NCI-H2227 treated with DMSO at 0.1 percent for 48 hours (cell line): Measurements from ENCODE around the gene SYNE3.

Source experiments
- DNase-seq: peaks from one replicate; lab custom pipeline; 2025; lab: John Stamatoyannopoulos, UW

The SYNE3 gene

DNA sequence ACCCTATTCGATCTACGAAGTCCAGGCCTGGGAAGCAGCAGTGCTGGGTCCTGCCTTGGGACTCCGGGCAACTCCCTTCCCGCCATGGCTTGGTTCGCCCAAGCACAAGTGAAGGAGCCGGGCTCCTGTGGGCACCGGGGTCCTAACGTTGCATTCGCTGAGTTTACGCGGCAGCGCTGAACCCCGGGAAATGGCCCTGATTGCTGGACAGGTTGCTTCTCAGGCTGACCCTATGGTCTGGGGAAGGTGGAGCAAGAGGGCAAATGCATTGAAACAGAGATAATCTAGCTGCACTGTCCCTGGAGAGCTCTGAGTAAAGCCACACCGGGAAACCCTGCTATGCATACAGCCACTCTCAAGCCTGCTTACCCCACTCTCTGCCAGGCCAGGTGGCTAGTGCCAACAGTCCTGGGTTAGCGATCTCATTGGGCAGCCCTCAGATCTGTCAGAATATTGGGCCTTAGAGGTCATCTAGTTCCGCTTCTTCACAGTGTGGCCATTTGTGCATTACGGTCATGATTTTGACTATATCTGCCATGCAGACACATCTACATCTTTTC, 11.3 kb downstream of the SYNE3 start:
- no peak for DNase-seq

DNA sequence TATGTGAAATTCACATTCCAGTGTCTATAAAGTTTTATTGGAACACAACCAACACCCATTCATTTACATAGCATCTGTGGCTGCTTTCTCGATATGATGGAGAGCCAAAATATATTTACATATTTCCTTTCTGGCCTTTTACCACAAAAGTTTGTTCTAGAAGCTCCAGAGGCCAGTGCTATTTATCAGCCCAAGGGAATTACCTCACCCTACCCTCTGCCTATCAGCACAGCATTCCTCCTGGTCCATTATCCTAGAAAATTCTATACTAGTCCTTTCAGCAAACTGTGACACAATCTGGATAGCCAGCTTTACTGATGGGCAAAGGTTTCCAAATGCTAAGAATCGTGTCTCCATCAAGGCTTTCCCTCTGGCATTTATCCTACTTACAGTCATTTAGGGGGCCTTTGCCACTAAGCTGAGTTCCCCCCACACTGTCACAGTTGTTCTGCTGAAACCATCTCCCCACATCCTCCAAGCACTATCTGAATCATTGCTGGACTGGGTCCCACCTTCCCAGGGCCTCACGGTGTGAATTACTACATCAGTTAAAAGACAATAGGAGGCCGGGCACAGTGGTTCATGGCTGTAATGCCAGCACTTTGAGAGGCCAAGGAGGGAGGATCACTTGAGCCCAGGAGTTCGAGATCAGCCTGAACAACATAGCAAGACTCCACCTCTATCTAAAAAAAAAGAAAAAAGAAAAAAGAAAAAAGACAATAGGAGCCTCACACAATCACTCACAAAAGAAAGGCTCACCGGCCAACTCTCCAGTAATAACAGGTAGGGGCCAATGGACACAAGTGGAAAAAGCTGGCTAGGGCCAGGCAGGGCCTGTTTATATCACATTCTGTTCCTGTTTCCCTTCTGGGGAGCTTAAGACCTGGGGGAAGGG, 12.1 kb downstream of the SYNE3 start:
- DNase-seq = no peak

DNA sequence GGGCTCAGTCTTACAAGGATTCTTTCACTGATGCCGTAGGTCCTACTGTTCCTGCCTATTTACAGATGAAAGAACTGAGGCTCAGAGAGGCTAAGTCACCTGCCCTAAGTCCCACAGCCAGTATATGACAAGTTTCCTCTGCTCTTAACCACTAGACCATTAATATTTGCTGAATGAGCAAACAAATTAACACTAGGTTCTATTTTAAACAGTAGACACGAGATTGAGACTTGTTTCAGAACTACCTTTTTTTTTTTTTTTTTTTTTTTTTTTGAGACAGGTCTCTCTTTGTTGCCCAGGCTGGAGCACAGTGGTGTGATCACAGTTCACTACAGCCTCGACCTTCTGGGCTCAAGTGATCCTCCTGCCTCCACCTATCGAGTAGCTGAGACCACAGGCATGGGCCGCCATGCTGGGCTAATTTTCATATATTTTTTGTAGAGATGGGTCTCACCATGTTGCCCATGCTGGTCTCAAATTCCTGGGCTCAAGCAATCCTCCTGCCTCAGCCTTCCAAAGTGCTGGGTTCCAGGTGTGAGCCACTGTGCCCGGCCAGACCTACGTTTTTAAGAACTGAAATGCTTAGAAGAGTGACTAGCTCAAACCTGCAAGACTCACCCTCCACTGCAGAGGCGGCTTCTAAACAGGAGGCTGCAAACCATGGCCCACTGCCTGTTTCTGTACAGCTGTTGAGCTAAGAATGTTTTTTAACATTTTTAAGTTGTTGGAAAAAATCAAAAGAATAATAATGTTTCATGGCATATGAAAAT, 12.9 kb downstream of the SYNE3 start:
- no peak for DNase-seq

DNA sequence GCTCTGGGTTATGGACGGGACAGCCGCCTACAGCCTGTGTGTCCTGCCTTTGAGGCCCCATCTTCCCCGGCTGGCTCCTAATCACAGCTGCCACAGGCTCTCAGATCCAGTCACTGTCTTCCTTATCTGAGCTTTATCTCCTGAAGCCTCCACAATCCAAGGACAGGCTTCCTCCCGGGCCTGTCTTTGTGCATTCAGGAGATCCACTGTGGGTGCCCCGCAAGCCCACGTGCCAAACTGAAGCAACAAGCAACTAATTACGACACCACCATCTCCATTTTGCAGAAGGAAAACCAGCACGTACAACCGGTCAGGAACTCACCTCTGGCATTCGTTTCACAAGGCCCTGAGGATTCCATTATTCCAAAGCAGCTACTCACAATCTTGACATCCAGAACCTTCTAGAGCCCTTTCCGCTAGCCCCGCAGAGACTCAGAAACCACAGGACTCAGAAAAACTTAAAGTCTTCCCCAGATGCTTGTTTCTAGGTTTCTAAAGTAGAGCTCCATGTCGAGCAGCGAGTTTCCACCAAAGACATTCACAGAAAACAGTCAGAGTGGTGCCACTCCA, 14.0 kb downstream of the SYNE3 start:
- DNase-seq = no peak

DNA sequence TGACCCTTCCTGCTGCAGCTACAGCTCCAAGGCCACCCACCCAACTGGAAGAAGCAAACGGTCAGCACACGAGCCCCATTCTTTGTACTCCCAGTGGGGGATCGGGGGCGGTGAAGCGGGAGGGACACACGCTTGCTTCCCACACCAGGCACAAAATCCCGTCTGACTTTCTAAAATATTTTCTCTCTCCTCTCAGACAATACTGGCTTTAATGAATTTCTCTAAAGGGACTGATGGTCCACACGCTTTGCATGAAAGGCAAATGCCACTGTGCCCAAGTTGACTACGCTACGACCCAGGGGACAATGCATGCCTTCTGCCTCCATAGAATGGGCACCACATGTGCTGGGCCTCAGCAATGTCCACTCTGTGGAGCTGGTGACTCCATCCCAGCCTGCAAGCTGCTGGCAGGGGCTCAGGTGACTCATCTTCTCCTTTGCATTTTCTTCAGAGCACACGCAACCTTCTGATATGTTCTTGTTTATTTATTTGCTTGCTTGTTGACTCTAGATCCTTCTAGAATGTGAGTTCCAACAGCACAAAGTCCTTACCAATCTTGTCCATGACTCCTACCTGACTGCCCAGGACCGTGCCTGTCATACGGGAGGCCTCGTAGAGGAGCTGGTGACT, 15.6 kb downstream of the SYNE3 start:
- no peak for DNase-seq

DNA sequence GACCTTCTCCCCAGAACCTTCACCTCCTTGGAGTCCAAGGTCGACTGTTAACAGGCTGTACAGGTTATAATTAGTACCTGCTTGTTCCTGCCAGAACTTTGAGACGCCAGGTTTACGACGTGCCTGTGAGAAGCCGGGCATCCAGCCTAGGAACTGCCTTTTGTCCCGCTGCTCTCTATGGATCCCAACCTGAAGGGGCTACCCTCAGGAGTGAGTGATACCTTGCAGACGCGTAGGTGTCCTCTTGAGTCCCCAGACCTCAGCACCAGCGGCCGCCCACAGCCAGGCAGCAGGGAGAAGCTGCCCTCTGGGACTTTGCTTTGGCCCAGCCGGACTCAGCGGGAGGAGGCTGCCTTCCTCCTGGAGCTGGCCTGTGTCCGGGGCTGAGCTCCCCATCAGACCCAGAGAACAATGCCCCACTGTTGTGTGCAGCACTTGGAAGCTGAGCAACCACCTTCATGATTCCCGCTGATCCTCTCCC, 16.2 kb downstream of the SYNE3 start:
- DNase-seq = no peak

DNA sequence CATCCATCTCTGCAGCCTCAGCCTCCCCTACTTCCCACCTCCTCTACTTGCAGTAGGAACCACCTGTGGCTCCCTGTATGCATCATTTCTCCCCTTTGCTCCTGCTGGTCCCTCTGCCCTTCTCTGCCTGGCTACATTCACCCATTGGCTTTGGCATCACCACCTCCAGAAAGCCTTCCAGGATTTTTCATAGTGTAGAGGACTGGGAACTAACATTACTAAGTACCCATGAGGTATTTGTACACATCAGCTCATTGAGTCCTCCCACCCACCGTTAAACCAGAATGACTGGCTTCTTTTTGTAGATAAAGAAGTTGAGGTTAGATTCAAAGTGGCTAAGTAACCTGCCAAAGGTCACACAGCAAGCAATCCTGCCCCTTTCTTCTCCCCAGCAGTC, 17.1 kb downstream of the SYNE3 start:
- DNase-seq = no peak

DNA sequence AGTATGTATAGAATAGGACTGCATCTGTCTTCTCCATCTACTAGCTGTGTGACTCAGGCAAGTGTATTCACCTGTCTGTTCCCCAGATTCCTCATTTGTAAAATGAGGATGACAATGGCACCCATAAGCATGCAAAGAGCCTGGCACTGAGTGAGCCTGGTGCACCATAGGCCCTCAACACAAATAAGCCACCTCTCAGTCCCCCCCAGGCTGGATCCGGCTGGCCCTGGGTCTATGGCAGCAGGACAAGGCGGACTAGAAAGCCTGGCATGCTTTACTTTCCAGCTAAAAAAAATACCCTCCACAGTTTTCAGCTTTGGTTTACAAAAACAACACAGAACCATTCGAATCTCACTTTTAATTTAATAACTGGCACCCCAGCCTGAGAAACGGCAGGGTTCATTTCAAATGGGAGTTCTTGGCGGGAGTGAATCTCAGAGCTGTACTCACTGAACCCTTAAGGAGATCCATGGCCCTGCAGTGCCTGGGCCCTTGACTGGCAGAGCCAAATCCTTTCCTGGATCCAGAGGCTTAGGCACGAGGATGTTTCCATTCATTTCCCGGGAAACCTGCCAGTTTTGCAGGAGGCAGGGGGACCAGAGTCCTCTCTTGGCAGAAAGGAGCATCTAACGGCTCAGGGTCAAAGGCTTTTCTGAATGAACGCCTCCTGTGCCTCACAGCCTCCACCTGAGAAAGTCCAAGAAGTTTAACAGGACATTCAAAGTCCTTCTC, 17.7 kb downstream of the SYNE3 start:
- no peak for DNase-seq

DNA sequence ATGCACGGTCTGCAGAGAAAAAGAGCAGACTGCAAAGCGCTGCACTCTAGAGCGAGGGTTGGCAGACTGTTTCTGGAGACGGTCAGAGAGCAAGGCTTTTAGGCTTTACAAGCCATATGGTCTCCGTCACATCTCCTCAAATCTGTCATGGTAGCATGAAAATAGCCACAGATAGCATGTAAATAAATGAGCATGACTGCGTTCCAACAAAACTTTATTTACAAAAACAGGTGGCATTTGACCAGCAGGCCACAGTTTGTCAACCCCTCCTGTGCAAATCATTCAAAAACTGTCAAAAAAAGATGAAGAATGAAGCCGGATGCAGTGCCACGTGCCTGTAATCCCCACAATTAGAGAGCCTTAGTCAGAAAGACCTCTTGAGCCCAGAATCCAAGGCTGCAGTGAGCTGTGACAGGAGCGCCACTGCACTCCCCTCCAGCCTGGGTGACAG, 18.9 kb downstream of the SYNE3 start:
- peak; percentile 16 for DNase-seq

DNA sequence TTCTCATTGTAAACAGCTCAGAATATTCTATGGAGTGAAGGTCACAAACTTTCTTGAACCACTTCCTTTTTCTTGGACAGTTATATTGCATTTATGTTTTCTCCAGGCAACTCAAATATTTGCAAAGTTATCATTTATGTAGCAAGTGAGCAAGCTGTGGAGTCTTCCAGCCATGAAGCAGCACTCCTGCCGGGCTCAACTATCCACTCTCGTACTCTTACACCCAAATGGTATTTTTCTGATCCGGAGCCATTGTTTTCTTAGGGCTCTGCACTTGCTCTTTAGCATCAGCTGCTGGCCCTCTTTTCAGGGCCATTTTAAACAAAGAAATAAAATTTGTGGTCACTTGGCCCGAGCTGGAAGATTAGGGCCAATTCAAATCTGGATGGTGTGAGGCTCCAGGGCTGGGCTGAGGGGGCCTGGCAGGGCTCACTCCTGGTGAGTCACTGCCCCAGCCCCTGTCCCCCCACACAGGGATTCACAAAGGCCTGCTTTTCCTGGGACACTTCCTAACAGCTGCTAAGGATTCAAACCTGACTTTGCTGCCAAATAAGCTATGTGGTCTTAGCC, 19.7 kb downstream of the SYNE3 start:
- DNase-seq = no peak

DNA sequence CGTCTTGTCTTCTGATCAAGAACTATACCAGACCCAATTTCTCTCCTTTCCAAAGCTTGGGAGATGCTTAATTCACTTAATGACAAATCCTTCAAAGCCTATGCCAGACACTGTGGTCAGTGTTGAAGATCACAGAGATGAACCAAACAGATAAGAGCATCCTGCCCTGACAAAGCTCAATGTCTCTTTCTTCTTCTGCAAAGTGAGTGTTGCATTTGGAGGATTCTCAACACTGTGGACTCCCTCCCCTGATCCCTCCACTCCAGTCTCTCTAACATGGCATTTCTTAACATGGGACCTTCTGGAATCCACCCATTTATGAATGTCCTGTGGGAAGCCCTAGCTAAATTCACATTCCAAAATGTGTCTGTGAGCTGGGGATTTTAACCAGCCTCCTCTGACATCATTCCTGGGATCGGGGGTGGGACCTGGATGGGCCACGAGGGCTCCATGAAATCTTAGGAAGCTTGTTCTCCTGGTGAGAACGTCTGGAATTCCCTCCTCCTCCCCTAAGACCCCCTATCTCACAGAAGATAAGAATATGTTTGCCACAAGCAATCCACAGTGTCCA, 20.3 kb downstream of the SYNE3 start:
- no peak for DNase-seq

DNA sequence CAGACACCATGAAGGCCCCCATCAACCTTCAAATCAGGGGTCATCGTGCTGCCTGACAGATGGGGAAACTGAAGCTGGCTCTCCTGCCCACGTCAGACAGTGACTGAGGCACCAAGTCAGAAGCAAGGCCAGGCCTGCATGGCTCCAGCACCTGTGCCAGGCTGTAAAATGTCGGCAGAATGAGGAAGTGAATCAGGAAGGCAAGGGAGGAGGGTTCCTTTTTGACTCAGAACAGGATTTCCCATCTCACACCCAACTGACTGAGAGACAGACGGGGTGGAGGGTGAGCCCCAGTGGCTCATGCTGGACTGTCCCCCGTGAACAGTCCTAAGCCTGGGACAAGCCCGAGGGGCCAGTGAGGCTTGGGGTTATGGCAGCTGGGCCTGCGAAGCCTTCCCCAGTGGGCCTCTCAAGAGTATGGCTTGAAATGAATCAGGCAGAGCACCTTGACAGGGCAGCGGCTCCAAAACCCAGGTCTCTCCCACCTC, 20.9 kb downstream of the SYNE3 start:
- no peak for DNase-seq

DNA sequence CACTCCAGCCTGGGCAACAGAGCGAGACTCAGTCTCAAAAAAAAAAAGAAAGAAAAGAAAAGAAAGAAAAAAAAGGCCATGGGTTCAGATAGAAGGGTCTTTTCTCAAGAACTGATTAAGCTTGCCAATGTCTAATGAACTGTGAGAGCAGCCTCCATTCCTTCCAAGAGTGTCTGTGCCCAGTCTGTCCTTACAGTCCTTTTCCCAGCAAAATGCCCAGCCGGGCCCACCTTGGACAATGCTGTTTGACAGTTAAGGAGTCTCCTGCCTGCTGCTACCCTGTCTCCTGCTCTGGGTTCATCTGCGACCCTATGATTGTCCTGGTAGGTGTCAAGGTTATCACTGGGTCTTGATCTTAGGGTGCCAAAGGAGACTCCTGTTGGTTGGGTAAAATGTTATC, 21.4 kb downstream of the SYNE3 start:
- no peak for DNase-seq

DNA sequence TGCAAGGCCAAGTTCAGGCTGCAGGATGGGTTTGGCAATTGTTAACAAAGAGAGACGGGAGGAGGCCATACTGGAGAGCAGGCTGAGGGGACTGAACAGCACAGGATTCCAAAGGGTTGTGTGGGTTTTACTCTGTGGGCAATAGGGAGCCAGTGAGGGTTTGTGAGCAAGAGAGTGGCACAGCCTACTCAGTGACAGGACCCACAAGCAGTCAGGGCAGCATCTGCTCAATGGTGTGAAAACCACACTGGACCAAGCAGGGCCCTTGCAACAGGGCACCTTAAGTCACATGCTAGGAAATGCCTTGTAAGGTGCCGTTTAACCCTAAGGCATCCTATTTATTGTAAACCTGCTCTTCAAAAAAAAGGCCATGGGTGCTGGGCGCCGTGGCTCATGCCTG, 22.0 kb downstream of the SYNE3 start:
- DNase-seq = no peak

DNA sequence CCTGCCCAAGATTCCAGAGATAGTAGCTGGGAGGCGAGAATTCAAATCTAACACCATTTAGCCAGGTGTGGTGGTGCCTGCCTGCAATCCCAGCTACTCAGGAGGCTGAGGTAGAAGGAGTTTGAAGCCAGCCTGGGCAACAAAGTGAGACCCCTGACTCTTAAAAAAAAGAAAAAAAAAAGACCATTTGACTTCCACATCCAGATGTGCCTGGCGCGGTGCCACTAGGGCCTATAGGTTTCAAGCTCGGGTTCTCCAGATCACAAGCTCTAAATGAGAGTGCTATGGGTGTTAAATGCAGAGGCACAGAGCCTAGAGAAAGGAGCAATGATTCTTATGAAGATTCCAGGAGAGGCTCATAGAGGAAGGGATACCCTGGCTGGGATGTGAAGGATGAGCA, 22.5 kb downstream of the SYNE3 start:
- no peak for DNase-seq

DNA sequence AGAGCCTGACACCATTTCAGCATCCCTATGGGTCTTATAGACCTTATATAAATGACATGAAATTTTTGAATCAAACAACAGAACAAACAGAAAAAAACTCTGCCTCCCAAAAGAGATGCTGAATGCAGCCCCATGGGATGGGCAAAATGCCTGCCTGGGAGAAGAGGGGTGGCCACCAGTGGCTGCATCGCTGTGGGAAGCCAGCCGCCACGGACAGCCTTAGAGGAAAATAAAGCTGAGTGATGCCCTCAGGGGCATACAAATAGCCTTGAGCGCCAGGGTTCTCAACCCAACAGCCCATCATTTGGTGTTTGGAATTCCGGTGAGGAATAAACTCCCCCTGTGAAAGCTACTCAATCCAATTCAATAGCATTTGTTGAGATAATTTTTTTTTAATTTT, 22.9 kb downstream of the SYNE3 start:
- no peak for DNase-seq

DNA sequence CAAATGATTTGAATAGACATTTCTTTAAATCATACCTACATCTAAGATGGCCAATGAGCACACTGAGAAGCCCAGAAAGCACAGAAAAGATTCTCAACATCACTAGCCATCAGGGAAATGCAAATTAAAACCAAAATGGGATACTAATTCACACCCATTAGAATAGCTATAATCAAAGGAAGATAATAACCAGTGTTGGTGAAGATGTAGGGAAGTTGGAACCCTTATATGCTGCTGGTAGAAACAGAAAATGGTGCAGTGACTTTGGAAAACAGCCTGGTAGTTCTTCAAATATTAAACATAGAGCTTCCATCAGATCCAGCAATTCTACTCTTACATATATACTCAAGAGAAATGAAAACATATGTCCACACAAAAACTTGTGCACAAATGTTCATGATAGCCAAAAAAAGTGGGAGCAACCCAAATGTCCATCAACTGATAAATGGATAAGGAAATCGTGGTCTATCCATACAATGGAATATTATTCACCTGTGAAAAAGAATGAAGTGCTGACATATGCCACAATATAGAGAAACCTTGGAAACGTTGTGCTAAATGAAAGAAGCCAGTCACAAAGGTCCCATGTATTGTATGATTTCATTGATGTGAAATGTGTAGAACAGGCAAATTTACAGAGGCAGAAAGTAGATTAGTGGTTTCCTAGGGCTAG, 24.4 kb downstream of the SYNE3 start:
- DNase-seq = no peak

DNA sequence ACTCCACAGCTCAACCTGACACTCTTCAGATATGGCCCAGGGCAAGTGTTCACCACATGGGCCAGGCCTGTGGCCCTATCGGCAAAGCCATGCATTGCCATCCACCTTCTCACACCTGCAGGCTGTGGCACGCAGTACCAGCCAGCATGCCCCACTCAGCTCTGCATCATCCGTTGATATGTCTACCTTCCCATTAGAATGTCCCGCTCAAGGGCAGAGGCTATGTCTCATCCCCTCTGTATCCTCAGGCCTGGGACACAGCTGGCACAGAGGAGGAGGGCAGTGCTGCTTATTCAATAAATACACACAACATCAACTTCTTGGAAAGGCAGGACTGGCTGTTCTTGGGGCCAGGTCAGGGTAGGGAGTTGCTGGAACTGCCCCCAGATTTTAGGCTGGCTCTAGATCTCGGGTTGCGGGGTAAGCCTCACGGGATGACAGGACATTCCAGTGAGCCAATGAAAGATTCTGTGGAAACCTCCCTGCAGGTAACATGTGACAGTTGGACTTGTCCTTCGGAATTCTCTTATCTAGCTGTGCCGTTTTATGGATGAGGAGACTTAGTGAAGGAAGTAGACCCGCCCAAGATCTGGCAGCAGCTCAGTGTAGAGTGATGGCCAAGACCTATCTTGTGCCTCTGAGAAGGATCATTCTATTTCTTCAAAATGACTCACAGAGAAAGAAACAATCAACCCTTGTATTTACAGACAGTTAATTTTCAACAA, 25.6 kb downstream of the SYNE3 start:
- DNase-seq = no peak

DNA sequence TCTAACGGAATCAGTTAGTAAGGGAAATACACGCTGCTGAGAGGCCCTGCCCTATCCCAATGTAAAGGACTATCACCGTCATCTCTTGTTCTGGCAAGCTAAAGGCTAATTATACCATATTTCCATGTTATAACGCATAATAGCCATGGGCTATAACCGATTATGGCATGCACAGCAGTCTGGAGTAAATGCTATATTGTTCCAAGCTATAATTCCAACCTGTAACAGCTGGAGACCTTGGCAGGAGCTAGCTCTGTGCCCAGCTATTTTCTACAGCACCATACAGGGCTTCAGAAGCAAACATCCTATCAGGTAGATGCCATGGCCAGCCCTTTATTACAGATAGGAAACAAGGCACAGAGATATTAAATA, 26.3 kb downstream of the SYNE3 start:
- no peak for DNase-seq
